Measurements from ENCODE around the gene NEIL3. TPM values are rescaled to one million over a fixed set of nuclear protein-coding genes. Genes with fewer than 3 reads are reported as not detected.

Gene NEIL3
- total and polyA plus RNA-seq, 9 of the 15 experiments (the other 6 are each of a cell fraction or from before 2014, with no cell fraction given), result 2.7 to 23.3 (median 12.9) TPM

GRCh38 chr4:177267911-177268310 is 41.8 kb upstream of the NEIL3 start:
- no peaks in the 10 kb centered on the region for H3K4me1 ChIP-seq (replicated peaks in 1 of 2; ENCODE audit: control insufficient read depth in 2 of 2, insufficient read depth in 2 of 2, low read length in 2 of 2)
- no peak overlapping the region for H2AFZ ChIP-seq (ENCODE audit: low read depth, low read length)
- no peaks in the 10 kb centered on the region for H3K9me3 ChIP-seq (replicated peaks; ENCODE audit: control insufficient read depth, insufficient read depth, low read depth, low read length)
- H4K20me1 ChIP-seq (replicated peaks; ENCODE audit: control insufficient read depth, insufficient read depth, low read length), result no peaks in the 10 kb centered on the region
- TF ChIP-seq CEBPB (tag; IDR thresholded peaks at IDR 0.05) (peak; percentile 78), HMBOX1 (IDR thresholded peaks at IDR 0.05) (peak; percentile 55; the same call in 1 of the 2 replicates), HNRNPK (IDR thresholded peaks at IDR 0.05; ENCODE audit: low read depth, low read length, poor library complexity, severe bottlenecking) (no peak), BRD4 (IDR thresholded peaks at IDR 0.05) (no peak)
- H3K4me3 ChIP-seq, result no peak overlapping the region
- WGBS (ENCODE audit: insufficient coverage, low coverage, missing lambda C conversion rate), result 0% methylated on average over 3 of the region's 3 CpGs
- H3K4me2 ChIP-seq (ENCODE audit: insufficient read depth, low read length), result no peak overlapping the region
- BruUV-seq (replicated peaks), result no TSS peak
- intact Hi-C loops (cut with micrococcal nuclease) (no loop called here), in situ Hi-C loops (cut with MboI) (no loop called here)
- FAIRE-seq, result no peak
- H3K79me2 ChIP-seq (ENCODE audit: control insufficient read depth, insufficient read depth, low read length), result no peaks in the 10 kb centered on the region
- ChIA-PET CTCF (ENCODE audit: low intra/inter-chr PET ratio) (no interaction called here), POLR2A (no interaction called here)
- no peak overlapping the region for H3K27ac ChIP-seq (ENCODE audit: extremely low read depth, low read depth, low read length)
- no peaks in the 10 kb centered on the region for H3K27me3 ChIP-seq (ENCODE audit: control insufficient read depth in 2 of 2, insufficient read depth in 2 of 2, low read length in 2 of 2)
- ATAC-seq, result no peak
- H3K36me3 ChIP-seq (ENCODE audit: control insufficient read depth, insufficient read depth, low read length), result no peaks in the 10 kb centered on the region
- H3K9me1 ChIP-seq (ENCODE audit: control insufficient read depth, insufficient read depth, low read length), result no peaks in the 10 kb centered on the region
- no peak for DNase-seq (ENCODE audit: extremely low read depth in 1 of 4, low spot score in 3 of 4)
- H3K9ac ChIP-seq (ENCODE audit: insufficient read depth in 1 of 2, low read depth in 2 of 2, low read length in 2 of 2), result no peak overlapping the region

GRCh38 chr4:177271091-177271490 is 38.6 kb upstream of the NEIL3 start:
- no peaks in the 10 kb centered on the region for H3K9me3 ChIP-seq (replicated peaks; ENCODE audit: control insufficient read depth, insufficient read depth, low read depth, low read length)
- H3K4me1 ChIP-seq (replicated peaks in 1 of 2; ENCODE audit: control insufficient read depth in 2 of 2, insufficient read depth in 2 of 2, low read length in 2 of 2), result no peaks in the 10 kb centered on the region
- in situ Hi-C loops (cut with MboI) (no loop called here), intact Hi-C loops (cut with micrococcal nuclease) (no loop called here)
- H4K20me1 ChIP-seq (replicated peaks; ENCODE audit: control insufficient read depth, insufficient read depth, low read length), result no peaks in the 10 kb centered on the region
- ChIA-PET CTCF (ENCODE audit: low intra/inter-chr PET ratio) (no interaction called here), POLR2A (no interaction called here)
- no peaks in the 10 kb centered on the region for H3K36me3 ChIP-seq (ENCODE audit: control insufficient read depth, insufficient read depth, low read length)
- no peak overlapping the region for H3K4me3 ChIP-seq
- BruUV-seq (replicated peaks), result no TSS peak
- no peaks in the 10 kb centered on the region for H3K79me2 ChIP-seq (ENCODE audit: control insufficient read depth, insufficient read depth, low read length)
- H3K9me1 ChIP-seq (ENCODE audit: control insufficient read depth, insufficient read depth, low read length), result no peaks in the 10 kb centered on the region
- no peaks in the 10 kb centered on the region for H3K27me3 ChIP-seq (ENCODE audit: control insufficient read depth in 2 of 2, insufficient read depth in 2 of 2, low read length in 2 of 2)
- no peak for ATAC-seq
- H2AFZ ChIP-seq (ENCODE audit: low read depth, low read length), result peak overlapping the region; percentile 12; the same call in 1 of the 2 replicates
- no peak overlapping the region for H3K4me2 ChIP-seq (ENCODE audit: insufficient read depth, low read length)
- H3K9ac ChIP-seq (ENCODE audit: insufficient read depth in 1 of 2, low read depth in 2 of 2, low read length in 2 of 2), result no peak overlapping the region
- FAIRE-seq, result no peak
- no peak for TF ChIP-seq SRF (CRISPR knock-in tag; IDR thresholded peaks at IDR 0.05)
- H3K27ac ChIP-seq (ENCODE audit: extremely low read depth, low read depth, low read length), result no peak overlapping the region
- no peak for DNase-seq (ENCODE audit: extremely low read depth in 1 of 4, low spot score in 3 of 4)
- 0% methylated on average over 1 of the region's 1 CpG for WGBS (ENCODE audit: insufficient coverage, low coverage, missing lambda C conversion rate)
